ENCODE measurements around the gene PVR.
"Not testable (repeated sequence)": the region's sequence is repeated elsewhere in the genome, so short reads cannot be mapped to it uniquely, and the experiment has no call there.

The PVR gene

DNA sequence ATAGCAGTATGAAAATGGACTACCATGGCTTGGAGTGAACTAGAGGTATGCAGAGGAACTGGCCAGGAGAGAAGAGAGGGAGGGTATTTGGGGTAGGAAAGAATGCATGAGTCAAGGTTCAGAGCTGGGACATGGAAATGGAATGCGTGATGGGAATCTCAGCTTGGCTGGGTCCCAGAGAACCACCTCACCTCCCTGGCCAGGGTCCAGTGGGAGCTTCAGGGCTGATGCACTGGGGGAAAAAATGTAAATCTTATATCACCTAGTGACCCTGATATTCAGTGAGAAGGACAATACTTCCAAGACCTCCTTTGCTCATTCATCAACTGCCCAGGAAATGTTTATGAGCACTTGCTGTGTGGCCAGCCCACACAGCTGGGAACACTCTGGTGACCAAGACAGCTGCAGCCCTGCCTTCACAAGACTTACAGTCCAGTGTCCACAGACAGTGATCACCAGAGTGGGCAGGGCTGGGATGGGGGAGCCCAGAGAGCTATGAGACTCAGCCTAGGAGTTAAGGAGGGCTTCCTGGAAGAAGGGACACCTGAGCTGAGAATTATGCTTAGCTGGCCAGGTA is 17.6 kb upstream of the PVR start:
- TF ChIP-seq, protein P1, sequence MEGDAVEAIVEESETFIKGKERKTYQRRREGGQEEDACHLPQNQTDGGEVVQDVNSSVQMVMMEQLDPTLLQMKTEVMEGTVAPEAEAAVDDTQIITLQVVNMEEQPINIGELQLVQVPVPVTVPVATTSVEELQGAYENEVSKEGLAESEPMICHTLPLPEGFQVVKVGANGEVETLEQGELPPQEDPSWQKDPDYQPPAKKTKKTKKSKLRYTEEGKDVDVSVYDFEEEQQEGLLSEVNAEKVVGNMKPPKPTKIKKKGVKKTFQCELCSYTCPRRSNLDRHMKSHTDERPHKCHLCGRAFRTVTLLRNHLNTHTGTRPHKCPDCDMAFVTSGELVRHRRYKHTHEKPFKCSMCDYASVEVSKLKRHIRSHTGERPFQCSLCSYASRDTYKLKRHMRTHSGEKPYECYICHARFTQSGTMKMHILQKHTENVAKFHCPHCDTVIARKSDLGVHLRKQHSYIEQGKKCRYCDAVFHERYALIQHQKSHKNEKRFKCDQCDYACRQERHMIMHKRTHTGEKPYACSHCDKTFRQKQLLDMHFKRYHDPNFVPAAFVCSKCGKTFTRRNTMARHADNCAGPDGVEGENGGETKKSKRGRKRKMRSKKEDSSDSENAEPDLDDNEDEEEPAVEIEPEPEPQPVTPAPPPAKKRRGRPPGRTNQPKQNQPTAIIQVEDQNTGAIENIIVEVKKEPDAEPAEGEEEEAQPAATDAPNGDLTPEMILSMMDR (IDR thresholded peaks at IDR 0.05; ENCODE audit: insufficient read depth, low read depth, low read length, missing control alignments): no peak
- no peak for DNase-seq (ENCODE audit: low read depth)
- H3K4me3 ChIP-seq (ENCODE audit: low read depth, low read length): no peak overlapping the region

DNA sequence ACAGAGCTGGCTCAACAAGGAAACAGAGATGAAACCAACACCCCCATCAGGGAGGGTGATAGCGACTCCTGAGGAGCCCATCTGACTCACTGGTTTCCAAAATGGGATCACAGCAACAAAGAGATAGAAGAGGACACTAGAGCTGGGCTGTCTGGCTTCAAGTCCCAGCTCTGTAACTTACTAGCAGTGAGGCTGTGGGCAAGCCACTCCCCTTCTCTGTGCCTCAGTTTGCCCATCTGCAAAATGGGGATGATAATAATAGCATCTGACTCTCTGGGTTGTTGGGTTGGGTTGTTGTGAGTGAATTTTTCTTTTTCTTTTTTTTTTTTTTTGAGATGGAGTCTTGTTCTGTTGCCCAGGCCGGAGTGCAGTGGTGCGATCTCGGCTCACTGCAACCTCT is 16.1 kb upstream of the PVR start:
- no peak overlapping the region for H3K4me3 ChIP-seq (ENCODE audit: low read depth, low read length)
- DNase-seq (ENCODE audit: low read depth): no peak
- TF ChIP-seq, protein P1 (IDR thresholded peaks at IDR 0.05; ENCODE audit: insufficient read depth, low read depth, low read length, missing control alignments): no peak

DNA sequence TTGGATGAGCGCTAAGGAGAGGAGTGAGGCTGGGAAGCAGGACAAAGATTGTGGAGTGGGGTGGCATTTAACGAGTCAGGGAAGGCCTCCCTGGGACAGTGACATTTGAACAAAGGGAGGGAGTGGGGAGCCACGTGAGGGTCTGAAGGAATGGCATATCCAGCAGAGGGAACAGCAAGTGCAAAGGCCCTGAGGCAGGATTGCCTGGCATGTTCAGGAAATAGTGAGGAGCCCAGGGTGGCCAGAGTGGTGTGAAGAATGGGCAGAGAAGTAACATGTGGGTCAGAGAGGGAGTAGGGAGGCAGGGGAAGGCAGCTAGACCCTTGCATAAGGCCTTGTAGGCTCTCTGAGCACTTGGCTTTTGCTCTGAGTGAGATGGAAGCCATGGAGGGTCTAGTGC is 14.9 kb upstream of the PVR start:
- H3K4me3 ChIP-seq (ENCODE audit: low read depth, low read length): no peak overlapping the region
- TF ChIP-seq, protein P1 (IDR thresholded peaks at IDR 0.05; ENCODE audit: insufficient read depth, low read depth, low read length, missing control alignments): no peak
- no peak for DNase-seq (ENCODE audit: low read depth)

DNA sequence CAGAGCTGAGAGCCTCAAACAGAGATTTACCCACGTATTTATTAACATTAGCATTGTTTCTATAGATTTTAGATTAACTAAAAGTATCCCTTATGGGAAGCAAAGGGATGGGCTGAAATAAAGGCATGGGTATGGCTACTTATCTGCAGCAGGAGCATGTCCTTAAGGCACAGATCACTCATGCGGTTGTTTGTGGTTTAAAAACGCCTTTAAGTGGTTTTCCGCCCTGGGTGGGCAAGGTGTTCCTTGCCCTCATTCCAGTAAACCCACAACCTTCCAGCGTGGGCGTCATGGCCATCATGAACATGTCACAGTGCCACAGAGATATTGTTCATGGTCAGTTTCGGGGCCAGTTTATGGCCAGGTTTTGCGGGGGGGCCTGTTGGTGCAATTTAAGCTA is 12.1 kb upstream of the PVR start:
- not testable (repeated sequence) for H3K4me3 ChIP-seq (ENCODE audit: low read depth, low read length); DNase-seq (ENCODE audit: low read depth)

DNA sequence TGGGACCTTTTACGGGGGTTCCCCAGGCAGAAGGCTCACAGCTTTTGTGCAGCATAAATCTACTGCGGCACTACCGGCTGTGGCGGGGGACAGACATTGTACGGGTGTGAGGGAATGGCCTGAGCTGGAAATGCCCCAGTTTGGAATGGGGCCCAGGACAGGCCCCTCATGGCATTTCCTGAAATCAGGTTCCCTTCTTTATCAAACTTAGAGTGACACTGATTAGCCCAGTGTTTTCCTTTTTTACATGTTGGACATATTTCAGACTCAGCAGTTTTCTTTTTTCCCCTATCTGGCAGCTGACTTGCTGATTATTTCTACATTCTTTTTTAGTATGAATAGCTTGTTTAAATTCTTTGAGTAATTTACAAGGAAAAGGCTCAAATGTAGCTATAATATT is 9.7 kb upstream of the PVR start:
- not testable (repeated sequence) for DNase-seq (ENCODE audit: low read depth); H3K4me3 ChIP-seq (ENCODE audit: low read depth, low read length)

DNA sequence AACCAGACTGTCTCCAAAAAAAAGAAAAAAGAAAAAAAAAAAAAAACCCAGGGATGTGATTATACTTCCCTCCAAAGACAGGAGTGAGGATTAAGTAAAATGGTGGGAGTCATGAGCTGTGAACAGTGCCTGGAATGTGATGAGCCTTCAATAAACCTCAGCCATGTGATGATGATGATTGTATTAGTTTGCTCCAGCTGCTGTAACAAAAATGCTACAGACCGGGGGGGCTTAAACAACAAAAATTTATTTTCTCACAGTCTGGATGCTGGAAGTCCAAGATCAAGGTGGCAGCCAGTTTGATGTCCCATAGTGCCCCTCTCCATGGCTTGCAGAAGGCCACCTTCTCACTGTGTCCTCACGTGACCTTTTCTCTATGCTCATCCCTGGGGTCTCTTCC is 8.9 kb upstream of the PVR start:
- no peak for DNase-seq (ENCODE audit: low read depth)
- TF ChIP-seq, protein P1 (IDR thresholded peaks at IDR 0.05; ENCODE audit: insufficient read depth, low read depth, low read length, missing control alignments): no peak

DNA sequence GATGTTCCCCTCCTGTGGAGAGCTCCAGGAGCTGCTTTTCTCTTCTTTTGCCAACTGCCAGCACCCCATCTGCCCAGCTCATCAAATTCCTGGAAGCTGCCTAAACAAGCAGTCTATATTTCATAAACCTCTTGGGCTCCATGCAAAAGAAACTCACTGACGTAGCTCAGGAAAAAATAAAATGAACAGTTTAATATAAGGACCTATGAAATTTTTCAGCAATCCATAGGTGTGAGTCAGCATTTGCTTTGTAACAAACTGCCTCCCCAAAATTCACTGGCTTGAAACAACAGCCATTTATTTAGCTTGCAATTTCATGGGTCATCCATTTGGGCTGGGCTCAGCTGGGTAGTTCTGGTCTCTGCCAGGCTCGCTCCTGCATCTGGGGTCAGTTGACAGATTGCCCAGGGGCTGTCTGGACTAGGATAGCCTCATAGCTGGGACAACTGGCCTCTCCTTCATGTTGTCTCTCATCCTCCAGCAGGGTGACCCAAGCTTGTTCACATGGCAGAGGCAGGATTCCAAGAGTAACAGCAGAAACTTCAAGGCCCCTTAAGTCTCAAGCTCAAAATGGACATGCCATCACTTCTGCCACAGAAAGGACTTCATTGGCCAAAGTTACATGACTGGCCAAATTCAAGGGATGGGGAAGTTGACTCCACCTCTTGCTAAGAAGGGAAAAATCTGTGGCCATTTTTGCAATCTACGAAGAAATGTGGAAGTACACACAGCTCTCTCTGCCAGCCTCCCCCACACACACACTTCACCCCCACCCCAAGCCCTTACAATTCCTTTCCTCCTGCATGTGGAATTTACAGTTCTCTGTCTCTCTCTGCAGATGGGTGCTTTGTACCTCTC is 7.9 kb upstream of the PVR start:
- no peak for DNase-seq (ENCODE audit: low read depth)
- no peak overlapping the region for H3K4me3 ChIP-seq (ENCODE audit: low read depth, low read length)
- TF ChIP-seq, protein P1 (IDR thresholded peaks at IDR 0.05; ENCODE audit: insufficient read depth, low read depth, low read length, missing control alignments): no peak

More for the DNA sequence above, 8.9 kb upstream of the PVR start:
- no peak overlapping the region for H3K4me3 ChIP-seq (ENCODE audit: low read depth, low read length)

Measured in GM12865 (cell line).